Central memory CD4-positive, alpha-beta T cell (primary cell): ENCODE measurements around the gene SHB.

ENCODE experiments used
- DNase-seq: peaks from one replicate; pipeline ENCODE4 v3.0.0; 2022

Gene SHB

DNA sequence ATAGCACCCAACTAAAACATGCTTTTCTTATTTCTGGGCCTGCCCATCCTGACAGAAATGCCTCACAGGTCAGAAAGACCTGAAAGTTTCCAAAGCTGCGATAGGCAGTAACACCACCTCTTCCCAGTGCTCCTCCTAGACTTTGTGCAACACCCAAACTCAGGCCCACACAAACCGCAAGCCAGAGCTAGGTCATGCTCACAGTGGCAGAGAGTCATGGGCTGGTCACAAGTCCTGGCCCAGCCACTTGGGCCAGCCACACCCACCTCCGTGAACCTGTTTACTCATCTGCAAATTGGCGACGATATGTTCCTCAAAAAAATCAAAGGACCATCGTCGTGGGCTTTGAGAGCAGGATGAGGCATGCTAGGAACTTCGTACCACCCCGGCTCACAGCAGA is 121.0 kb downstream of the SHB start:
- no peak for DNase-seq

DNA sequence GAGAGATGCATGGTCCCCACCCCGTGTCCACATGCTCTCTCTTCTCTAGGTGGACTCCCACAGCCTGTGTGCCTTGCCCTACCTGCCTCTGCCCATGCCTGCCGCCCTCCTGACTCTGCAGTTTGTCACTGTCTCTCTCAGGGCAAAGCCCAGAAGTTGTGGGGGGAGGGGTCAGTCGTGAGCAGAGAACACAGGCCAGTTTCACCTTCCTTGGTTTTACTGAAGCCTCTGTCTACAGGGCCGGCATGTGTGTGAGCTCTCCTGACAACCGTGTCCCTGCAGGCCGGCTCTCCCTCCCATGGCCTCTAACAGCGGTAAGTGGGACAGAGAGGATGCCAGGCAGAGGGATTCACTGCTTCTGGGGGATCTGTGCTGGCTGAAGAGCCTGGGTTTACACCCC is 121.6 kb downstream of the SHB start:
- no peak for DNase-seq

DNA sequence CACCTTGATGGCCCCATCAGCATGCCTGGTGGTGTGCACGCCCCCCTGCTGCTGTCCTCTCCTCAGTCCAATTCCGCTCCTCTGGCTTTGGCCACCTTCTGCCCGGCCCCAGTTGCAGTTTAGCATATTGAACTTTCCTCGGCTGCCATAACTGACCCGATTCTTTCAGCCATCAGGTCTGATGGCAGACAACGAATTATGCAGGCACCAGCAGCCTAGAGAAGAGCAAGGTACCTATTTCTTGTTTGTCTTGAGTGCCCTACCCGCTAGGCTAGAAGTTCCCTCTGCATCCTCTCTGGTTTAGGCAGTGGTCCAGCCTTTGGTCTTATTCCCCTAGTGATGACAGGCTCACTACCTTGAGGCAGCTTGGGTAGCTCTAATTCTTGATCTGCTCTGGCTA is 122.1 kb downstream of the SHB start:
- DNase-seq, result no peak

GRCh38 chr9:37946041-37946440 is 123.0 kb downstream of the SHB start:
- no peak for DNase-seq

DNA sequence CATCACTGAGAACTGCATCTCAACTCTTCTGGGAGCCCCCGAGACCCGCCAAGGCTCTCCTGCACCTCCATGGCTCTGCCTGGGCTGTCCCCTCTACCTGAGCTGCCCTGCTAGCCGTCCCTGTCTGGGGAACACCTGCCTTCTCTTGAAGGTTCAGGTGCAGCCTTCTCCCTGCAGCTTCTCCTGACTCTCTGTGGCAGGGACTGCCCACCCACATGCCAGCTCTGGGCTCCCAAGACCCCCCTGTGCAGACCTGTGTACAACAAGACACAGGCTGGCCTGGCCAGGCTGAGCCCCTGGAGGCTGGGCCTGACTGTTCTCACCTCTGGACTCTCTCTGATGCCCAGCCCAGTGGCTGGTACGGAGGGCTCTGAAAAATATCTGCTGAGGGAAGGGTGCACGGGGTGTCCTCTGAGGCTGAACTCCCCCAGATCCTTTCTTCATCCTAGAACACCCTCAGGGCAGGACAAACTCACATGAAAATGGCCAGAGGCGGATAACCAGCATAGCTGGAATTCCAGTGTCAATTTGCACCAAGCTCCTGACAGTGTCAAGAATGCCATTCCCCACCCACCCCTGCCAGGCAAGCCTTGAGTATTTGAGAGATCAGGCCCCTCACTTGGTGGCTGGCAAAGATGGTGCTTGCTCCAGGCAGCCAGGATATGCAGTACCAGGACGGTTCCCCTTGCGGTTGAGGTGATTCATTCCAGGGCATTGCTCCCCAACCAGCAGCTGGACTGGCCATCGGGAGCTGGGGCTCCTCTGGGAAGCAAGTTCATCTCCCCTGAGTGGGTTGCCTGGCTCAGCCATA is 124.2 kb downstream of the SHB start:
- DNase-seq, result no peak

DNA sequence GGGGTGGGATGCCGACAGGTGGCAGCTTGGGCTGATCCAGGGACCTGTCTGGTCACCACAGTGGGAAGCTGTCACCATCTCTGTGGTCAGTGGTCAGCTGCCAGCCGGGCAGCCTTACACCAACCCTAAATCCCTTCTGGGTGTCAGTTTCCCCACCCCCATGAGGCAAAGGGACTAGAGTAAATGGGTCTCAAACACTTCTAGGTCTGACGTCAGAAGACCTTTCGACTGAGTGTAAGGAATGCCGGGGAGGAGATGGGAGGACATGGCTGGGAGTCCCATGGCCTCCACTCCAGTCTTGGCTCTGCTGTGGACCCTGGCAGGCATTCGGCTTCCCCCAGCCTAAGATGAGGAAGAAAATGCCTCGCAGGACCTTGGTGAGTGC is 124.8 kb downstream of the SHB start:
- DNase-seq, result no peak

DNA sequence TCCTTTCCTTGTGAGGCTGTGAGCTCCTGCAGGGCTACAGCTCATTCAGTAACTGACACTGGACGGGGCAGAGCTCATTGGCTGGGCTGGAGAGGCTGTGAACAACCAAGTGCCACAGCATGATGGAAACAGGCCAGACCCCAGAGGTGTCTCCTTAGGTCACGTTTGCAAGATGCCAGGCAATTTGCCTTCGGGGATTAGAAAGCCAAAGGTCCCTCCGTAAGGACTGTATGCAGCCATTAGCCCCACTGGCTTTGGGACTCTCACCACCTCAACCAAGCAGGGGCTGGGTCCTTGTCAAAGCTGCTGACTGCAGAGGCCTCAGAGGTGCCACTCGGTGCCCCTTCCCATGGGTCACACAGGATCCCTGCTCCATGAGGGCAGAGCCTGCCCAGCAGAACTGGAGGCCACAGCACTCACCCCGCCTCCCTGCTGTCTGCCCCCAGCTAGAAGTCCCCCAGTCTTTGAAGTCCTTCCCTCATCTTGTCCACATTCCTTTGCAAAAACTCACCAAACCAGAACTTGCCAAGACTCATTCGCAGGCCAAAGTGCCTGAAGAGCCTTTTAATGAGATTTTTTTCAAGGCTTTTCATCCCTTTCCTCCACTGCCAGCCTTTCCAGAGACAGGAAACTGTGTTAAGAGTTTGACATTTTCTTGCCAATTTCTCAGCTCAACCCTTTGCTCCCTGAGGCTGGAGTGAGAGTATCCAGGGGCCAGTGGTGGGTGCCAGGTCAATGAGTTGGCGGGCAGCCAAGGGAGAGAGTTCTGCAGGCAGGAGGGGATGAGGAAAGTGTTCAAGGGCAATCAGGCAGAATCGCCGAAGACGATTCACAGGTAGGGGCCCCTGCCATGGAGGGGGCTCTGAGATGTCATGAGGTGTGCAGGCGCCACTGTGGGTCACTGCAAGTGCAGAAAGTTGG is 125.4 kb downstream of the SHB start:
- no peak for DNase-seq

- DNase-seq, result no peak
Observed at GRCh38 chr9:37942621-37943344, 126.2 kb downstream of the SHB start.

- no peak for DNase-seq
Observed at GRCh38 chr9:37941253-37941652, 127.8 kb downstream of the SHB start.

GRCh38 chr9:37939575-37940095 is 129.4 kb downstream of the SHB start:
- no peak for DNase-seq

- no peak for DNase-seq
Observed at GRCh38 chr9:37938121-37938891, 130.7 kb downstream of the SHB start.

GRCh38 chr9:37937366-37937765 is 131.7 kb downstream of the SHB start:
- DNase-seq, result no peak

DNA sequence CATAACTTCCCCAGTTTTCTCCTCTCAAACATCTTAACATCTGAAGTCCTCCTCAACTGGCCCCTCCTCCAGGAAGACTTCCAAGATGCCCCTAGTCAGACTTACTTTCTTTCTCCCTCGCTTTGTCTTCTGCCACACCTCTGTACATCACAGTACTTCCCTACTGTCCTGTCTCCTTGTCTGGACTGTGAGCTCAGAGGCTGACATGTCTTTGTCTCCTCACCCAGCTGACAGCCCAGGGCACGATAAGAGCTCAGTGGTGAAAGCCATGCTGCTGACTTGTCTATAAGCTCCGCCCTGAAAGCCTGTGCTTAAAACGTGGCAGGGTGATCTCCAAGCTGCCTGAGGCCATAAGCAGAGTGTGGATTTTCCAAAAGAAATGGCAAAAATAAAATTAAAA is 132.1 kb downstream of the SHB start:
- no peak for DNase-seq

DNA sequence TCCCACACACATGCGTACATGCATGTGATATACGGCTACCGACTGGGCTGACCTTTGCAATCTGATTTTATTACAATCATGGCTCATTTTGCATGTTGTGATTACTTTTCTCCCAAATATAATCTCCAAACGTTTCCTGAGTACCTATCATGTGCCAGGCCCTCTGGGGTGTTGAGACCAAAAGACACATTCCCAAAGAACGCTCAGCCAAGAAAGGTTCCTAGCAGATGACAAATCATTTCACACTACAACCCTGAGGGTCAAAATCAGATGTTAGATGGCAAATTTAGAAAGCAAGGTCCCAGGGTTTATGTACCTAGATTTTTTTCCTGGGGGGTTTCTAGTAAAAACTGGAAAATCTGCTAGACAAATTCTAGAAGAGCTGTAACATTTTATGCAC is 132.7 kb downstream of the SHB start:
- no peak for DNase-seq

GRCh38 chr9:37935096-37935495 is 133.9 kb downstream of the SHB start:
- no peak for DNase-seq

DNA sequence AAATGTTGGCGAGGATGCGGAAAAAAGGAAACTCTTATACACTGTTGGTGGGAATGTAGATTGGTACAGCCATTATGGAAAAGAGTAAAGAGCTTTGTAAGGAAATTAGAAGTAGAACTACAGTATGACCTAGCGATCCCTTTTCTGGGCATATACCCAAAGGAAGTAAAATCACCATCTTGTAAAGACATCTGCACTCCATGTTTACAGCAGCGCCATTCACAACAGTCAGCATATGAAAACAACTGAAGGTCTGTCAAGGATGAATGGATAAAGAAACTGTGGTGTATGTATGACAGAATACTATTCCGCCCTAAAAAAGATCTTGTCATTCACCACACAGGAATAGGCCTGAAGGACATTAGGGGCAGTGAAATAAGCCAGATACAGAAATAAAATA is 137.4 kb downstream of the SHB start:
- no peak for DNase-seq

DNA sequence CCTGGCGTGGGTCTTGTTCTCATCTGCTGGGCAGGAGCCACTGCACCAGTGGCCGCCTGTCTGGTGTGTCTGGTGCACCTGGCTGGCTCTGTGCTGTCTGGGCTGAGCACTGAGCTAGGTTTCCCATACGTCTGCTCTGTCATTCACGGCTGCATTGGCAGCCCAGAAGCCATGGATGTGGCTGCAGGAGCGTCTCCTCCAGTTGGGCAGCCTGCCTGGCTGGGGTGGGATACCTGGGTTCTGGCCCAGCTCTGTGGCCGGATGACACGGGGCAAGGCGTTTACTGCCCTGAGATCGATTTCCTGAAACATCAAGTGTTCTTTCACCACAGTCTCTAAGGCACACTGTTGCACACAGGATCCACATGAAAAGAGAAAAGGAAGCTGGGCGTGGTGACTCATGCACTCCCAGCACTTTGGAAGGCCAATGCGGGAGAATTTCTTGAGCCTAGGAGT is 139.6 kb downstream of the SHB start:
- no peak for DNase-seq

- no peak for DNase-seq
Observed at GRCh38 chr9:37928552-37929430, 140.2 kb downstream of the SHB start.

DNA sequence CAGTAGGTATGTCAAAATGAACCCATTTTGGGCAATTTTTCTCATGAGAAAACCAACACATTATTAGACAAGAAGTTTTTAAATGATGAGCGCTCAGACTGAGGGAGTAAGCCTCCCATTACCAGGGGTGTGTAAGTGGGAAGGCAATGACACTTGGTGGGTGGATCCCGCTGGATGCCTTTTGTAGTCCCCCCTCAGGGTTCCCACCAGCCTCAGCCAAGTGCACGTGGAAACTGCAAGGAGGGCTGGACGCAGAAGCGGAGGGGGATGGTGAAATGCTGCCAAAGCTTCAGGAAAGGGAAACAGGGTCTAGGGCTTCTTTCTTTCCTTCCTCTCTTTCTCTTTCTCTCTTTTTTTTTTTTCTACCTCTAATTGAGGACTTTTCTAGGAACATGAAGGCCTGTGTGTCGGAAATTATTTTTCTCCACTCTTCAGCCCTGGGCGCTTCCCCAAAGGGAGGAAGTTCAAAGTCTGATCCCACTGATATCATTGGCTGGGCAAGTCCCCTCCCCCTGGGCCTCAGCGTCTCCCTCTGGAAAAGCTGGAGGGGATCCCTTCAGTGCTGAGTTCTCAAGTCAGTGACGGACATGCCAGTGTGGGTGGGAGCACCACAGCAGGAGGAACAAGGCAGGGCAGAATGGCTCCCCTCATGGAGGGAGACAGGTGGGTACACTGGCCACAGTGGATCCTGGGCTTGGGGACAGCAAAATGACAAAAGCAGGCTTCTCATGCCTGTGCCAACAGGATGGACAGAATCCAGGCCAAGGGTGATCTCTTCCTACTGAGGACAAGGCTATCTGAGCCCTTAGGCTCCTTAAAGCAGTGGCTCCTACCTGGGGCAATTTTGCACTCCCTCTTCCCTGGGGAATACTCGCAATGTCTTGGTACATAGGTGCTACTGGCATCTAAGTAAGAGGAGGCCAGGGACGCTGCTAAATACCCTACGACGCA is 141.2 kb downstream of the SHB start:
- no peak for DNase-seq

DNA sequence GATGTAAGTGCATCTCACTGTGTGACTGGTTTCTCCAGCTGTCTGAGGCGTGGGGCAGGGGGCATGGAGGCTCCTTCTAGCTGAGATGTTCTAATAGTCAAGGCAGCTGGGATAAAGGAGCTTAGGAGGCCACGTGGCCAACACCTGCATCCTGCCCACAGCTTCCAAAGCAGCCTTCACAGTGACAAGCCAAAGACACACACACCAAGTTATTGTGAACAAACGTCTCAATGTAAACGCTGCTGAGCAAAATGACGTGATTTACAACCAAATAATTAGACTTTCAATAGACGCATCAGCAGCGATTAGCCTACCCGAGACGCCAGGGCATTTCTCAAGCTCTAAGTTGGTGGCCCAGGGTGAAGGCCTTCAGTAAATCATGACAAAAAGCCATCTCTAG is 141.9 kb downstream of the SHB start:
- no peak for DNase-seq
